ENCODE results near the gene UBE2K.
"Not testable (repeated sequence)": the region's sequence is repeated elsewhere in the genome, so short reads cannot be mapped to it uniquely, and the experiment has no call there.

Gene UBE2K

DNA sequence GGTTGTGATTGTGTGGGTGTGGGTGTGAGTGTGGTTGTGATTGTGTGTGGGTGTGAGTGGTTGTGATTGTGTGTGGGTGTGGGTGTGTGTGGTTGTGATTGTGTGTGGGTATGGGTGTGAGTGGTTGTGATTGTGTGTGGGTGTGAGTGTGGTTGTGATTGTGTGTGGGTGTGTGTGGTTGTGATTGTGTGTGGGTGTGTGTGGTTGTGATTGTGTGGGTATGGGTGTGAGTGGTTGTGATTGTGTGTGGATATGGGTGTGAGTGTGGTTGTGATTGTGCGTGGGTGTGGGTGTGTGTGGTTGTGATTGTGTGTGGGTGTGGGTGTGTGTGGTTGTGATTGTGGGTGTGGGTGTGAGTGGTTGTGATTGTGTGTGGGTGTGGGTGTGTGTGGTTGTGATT, 115.1 kb downstream of the UBE2K start:
- DNase-seq, result not testable (repeated sequence)

GRCh38 chr4:39813761-39814160, 115.8 kb downstream of the UBE2K start:
- not testable (repeated sequence) for DNase-seq

DNA sequence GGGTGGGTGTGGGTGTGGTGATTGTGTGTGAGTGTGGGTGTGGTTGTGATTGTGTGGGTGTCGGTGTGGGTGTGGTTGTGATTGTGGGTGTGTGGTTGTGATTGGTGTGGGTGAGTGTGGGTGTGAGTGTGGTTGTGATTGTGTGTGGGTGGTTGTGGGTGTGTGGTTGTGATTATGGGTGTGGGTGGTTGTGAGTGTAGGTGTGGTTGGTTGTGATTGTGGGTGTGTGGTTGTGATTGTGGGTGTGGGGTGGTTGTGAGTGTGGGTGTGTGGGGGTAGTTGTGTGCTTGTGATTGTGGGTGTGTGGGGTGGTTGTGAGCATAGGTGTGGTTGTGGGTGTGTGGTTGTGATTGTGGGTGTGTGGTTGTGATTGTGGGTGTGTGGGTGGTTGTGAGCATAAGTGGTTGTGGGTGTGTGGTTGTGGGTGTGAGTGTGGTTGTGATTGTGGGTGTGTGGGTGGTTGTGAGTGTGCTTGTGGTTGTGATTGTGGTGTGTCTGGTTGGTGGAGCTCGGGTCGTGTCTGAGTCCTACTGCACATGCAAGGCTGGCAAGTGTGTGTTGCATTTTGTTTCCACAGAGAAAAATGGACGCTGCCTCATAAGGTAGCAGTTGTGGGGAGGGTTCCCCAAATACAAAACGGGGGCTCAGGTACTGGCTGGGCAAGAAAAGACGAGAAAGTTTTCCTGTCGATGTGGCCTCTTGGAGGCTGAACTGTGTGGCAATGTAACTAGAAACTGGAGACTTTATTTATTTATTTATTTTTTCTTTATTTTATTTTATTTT, 116.7 kb downstream of the UBE2K start:
- DNase-seq, result no peak

DNA sequence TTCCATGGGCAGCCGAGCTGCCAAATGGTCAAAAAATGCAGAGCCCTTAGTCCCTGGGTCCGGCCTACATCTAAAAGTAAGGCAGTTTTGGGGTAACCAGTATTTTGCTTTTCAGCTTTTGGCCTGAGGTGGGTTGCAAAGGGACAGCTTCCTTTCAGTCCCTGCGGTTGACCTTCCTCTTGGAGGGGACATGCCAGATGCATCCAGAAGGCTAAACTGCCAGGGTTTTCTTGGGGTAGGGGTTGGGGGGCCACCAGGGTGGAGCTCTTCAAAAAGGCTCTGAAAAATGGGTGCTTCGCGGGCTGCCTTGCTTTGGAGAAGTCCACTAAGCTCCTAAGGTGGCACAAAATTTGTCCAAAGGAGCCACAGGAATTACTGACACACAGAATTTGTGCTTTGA, 120.7 kb downstream of the UBE2K start:
- DNase-seq, result no peak

GRCh38 chr4:39820186-39820585, 122.2 kb downstream of the UBE2K start:
- DNase-seq, result no peak

DNA sequence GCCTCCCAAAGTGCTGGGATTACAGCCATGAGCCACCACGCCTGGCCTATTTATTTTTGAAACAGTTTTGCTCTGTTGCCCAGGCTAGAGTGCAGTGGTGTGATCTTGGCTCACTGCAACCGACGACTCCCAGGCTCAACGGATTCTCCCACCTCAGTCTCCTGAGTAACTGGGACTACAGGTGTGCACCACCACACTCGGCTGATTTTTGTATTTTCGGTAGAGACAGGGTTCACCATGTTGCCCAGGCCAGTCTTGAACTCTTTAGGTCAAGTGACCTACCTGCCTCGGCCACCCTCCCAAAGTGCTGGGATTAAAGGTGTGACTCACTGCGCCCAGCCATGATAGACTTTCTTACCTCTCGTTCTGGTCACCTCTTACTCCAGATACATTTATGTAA, 124.0 kb downstream of the UBE2K start:
- DNase-seq, result no peak

- no peak for DNase-seq
These were observed 124.7 kb downstream of the UBE2K start for GRCh38 chr4:39822662-39823061.

DNA sequence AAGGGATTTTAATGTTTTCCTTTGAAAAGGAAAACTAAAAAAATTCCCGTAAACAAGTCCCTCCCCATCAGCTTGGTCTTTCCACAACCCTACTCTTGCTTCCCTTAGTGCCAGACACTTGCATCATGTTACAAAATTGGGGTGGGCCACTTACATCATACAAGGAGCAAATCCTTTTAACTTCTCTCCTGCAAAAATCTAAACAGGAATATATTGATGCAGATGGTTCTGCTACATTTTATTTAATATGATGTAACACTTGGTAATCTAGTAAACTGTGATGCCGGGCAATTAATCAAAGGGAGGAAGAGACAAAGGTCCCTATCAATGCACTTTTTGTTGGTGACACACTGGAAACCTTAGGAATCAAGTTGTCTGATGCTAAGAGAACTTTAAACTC, 125.3 kb downstream of the UBE2K start:
- DNase-seq, result no peak

- no peak for DNase-seq
These were observed 127.2 kb downstream of the UBE2K start for GRCh38 chr4:39825090-39825489.

DNA sequence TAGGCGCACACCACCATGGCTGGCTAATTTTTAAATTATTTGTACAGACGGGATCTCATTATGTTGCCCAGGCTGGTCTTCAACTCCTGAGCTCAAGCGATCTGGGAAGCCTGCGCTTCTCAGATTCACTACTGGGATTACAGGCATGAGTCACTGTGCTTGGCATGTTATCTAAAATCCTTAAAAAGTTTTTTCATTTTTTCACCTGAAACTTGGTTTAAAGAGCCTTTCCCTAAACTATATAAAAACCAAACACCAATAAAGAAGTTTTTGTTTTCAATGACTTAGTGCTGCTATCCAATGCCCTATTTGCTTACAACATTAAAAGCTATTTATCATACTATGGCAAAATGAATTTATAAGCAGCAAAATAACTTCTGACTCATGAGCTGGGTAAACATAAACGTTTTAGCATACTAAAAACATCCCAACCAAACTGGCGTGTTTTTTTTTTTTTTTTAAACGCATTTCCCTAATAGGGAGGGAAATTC, 127.8 kb downstream of the UBE2K start:
- no peak for DNase-seq

Measured in bone marrow (tissue), 2 donors.